HG02973 (cell line): ENCODE results near the gene FN3K.
"Not testable (repeated sequence)": the region's sequence is repeated elsewhere in the genome, so short reads cannot be mapped to it uniquely, and the experiment has no call there.

Source experiments
- ATAC-seq: cut with Tn5 transposase; IDR thresholded peaks from one replicate; pipeline ENCODE4 v1.9.1; 2021; ENCODE audit warnings: moderate library complexity; ENCODE audit not compliant: unreplicated experiment

The FN3K gene

DNA sequence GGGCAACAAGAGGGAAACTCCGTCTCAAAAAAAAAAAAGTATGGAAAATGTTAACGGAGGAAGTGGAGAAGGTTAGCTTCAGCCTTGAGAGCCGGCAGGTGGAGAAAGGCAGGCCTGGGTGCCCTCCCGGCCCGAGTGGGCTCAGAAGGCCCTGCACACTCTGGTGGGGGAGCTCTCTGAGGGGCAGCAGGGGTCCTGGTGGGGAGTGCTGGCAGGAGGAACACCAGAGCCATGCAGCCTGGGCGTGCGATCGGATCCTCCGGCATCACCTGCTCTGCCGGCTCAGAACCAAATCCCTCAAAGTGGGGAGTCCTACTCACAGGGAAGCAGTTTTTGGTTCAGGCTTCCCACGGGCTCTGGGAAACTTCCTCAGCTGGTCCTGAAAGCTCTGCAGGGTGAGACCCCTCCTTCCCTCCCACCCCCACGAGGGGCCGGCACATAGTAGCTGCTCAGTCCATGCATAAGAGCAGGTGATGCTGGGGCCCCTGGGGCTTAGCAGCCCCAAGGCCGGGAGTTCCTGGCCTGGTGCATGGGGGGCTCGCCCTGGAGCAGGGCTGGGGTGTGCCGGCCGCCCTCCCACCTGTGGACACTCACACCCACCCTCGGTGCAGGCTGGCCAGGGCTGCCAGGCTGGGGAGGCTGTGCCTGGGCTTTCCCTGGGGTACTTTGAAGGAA lies 1.2 kb downstream of the FN3K start:
- no peak for ATAC-seq

- ATAC-seq = no peak
Observed at GRCh38 chr17:82737967-82738877, 2.8 kb downstream of the FN3K start.

GRCh38 chr17:82740906-82741759 lies 5.7 kb downstream of the FN3K start:
- ATAC-seq = no peak

DNA sequence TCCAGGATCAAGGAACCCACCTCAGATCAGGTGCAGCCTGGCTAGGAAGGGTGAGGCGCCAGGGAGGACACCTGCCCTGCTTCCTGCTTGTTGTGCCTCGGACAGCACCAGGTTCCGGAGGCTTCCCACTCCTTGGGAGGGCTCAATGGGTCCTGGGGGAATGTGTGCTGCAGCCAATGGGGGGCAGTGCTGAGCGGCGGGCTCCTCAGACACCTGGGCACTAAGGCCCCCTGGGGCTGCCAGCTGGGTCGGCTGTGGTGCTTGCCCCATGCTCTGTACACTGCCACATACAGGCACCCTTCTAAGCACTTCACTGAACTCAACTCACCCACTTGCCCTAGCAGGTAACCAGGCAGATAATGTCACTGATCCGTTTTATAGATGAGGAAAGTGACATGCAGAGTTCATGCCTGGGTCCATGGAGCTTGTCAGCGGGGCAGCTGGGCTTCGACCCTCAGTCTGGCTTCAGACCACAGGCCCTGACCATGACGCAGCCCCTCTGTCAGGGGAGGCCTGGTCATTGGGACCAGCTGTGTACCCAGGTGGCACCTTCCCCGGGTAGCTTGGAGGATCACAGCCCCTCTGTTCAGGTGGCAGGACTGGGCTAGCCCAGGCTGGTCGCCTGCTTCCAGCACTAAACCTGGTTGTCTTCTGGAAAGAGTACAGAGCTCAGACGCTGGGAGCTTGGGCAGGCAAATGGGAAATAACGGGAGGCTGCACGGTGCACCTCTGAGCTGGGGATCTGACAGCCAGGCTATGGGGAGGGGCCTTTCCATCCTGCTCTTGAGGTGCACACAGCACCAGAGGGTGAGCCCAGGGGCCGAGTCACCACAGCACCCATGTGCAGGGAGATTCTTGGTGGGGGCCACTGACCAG lies 8.2 kb downstream of the FN3K start:
- ATAC-seq = no peak

GRCh38 chr17:82744736-82745135 lies 9.3 kb downstream of the FN3K start:
- not testable (repeated sequence) for ATAC-seq

GRCh38 chr17:82745524-82745923 lies 10.1 kb downstream of the FN3K start:
- no peak for ATAC-seq

GRCh38 chr17:82748756-82749155 lies 13.3 kb downstream of the FN3K start:
- no peak for ATAC-seq

GRCh38 chr17:82750241-82750908 lies 15.0 kb downstream of the FN3K start:
- ATAC-seq = no peak

- ATAC-seq = peak; percentile 39
Observed at GRCh38 chr17:82751171-82751570, 15.8 kb downstream of the FN3K start.

GRCh38 chr17:82751571-82752370 lies 16.4 kb downstream of the FN3K start, which contains the start of gene TBCD:
Gene TBCD, plus strand, starts transcription at chr17:82752065. Its CDS starts 129 bp downstream, at chr17:82752194.
- ATAC-seq = peak; percentile 64

- peak; percentile 14 for ATAC-seq
Observed at GRCh38 chr17:82752371-82753200, 17.2 kb downstream of the FN3K start.

- no peak for ATAC-seq
Observed at GRCh38 chr17:82753201-82753464, 17.7 kb downstream of the FN3K start.

GRCh38 chr17:82754297-82755208 lies 19.1 kb downstream of the FN3K start:
- ATAC-seq = no peak

GRCh38 chr17:82756166-82756565 lies 20.8 kb downstream of the FN3K start:
- no peak for ATAC-seq

DNA sequence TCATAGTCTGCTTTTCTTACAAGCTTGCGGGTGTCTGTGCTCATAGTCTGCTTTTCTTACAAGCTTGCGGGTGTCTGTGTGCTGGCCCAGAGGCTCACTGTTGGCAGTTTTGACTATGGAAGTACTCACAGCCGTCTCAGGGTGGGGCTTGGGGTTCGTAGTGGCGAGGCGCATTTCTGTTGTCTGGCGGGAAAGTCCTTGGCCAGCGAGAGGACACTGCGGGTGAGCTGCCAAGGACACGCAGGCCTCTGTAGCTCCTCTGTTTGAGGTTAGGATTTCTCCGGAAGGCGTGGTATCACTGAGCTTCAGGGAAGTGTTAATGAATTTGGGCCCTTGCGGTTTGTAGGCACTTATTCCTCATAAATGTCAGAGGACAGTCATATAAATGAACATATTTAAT lies 30.0 kb downstream of the FN3K start:
- ATAC-seq = no peak

DNA sequence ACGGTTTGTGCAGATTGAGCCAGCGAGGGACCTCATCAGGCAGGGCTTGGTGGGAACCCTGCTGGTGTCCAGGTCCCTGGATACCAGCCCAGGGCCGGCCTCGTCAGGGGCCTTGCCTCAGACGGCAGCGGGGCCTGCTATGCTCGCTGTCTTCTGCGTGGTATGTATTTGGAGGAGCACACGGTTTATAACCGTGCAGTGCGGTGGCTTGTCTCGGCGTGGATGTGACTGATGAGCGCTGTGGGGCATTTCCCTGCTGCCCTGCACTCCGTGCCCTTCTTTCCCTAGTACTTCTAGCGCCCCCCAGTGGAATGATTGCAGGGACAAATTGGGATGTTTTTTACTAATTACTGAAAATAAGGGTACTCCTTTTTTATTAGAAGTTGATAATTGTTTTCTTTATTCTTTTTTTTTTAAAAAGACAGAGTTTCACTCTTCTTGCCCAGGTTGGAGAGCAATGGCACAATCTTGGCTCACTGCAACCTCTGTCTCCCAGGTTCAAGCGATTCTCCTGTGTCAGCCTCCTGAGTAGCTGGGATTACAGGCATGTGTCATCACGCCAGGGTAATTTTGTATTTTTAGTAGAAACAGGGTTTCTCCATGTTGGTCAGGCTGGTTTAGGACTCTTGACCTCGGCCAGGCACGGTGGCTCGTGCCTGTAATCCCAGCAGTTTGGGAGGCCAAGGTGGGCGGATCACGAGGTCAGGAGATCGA lies 31.8 kb downstream of the FN3K start:
- ATAC-seq = no peak

DNA sequence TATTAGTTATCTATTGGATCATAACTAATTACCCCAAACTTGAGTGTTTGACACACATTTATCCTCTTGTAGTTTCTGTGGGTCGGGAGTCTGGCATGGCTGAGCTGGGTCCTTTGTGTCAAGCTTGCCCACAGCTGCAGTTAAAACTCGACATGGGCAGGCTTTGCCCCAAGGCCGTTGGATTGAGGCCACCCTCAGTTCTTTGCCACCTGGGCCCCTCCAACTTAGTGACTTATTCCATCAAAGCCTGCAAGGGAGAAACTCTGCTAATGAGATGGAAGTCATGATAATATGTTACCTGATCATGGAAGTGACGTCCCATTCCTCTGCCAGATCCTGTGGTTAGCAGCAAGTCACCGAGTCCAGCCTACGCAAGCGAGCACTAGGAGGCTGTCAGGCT lies 33.6 kb downstream of the FN3K start:
- no peak for ATAC-seq
